A172 (cell line): Measurements from ENCODE around the gene RNASEH2A. TPM values are rescaled to one million over a fixed set of nuclear protein-coding genes. Genes with fewer than 3 reads are reported as not detected.

ENCODE experiments used
- DNase-seq: peaks from one replicate; pipeline ENCODE4 v3.0.0-alpha.2; 2015; ENCODE audit warnings: low spot score
- total RNA-seq: library from RNA; depleted of rRNA; stranded (reverse); fragments of >200 nt; shearing (Covaris generic); gene quantifications from 2 replicates; pipeline ENCODE4 v1.2.3, GENCODE V29; 2014; rRNA removed

The RNASEH2A gene
- 88.8 and 89.6 TPM in 2 replicates for total RNA-seq

GRCh38 chr19:12806242-12807081 lies at the start of gene RNASEH2A:
Gene RNASEH2A, plus strand, starts transcription at chr19:12806584. Its CDS starts 90 bp downstream, at chr19:12806674.
- DNase-seq: peak; percentile 81

DNA sequence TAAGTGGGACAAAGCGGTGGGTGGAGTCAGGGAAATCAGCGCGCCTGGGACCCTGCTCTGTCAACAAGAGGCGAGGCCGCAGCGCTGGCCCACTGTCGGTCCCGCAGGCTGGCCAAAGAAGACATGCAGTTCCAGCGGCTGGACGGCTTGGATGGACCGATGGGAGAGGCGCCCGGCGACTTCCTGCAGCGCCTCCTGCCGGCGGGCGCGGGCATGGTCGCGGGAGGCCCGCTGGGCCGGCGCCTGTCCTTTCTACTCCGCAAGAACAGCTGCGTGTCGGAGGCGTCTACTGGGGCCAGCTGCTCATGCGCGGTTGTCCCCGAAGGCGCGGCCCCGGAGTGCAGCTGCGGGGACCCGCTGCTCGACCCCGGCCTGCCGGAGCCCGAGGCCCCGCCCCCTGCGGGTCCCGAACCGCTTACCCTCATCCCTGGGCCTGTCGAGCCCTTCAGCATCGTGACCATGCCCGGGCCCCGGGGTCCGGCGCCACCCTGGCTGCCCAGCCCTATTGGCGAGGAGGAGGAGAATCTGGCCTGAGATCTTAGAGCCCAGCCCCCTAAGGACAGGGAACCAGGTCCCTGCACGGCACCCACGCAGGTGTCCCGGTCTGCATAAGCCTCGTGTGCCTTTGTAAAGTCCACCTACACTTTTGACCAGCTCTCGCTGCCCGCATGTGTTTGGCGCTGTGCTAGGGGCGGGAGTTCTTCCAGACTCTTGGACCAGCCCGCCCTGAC lies 48.7 kb upstream of the RNASEH2A start:
- no peak for DNase-seq

- DNase-seq: no peak
Observed at GRCh38 chr19:12759686-12760085, 46.7 kb upstream of the RNASEH2A start.

GRCh38 chr19:12763100-12763499 lies 43.3 kb upstream of the RNASEH2A start:
- DNase-seq: no peak

- no peak for DNase-seq
Observed at GRCh38 chr19:12764698-12765097, 41.7 kb upstream of the RNASEH2A start.

GRCh38 chr19:12766051-12766521 lies 40.3 kb upstream of the RNASEH2A start:
- DNase-seq: peak; percentile 77

GRCh38 chr19:12767150-12767549 lies 39.2 kb upstream of the RNASEH2A start:
- DNase-seq: no peak

- DNase-seq: no peak
Observed at GRCh38 chr19:12767666-12768065, 38.7 kb upstream of the RNASEH2A start.

DNA sequence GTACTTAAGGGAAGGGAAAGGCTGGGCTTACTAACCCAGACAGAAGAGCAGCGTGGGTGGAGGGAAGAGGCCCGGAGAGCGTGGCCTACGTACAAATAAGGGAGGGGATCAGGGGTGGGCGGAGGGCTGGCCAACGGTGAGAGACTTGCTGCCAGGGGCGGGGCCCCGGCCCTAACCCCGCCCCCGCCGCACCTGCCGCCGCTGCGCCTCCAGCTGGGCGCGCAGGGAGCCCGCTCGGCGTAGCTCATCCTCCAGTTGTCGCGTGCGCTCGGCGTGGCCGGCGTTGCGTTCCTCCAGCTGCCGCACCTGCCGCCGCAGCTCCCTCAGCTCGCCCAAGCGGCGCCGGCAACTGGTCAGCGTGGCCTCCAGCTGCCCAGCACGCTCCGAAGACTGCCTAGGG lies 36.7 kb upstream of the RNASEH2A start:
- DNase-seq: no peak

DNA sequence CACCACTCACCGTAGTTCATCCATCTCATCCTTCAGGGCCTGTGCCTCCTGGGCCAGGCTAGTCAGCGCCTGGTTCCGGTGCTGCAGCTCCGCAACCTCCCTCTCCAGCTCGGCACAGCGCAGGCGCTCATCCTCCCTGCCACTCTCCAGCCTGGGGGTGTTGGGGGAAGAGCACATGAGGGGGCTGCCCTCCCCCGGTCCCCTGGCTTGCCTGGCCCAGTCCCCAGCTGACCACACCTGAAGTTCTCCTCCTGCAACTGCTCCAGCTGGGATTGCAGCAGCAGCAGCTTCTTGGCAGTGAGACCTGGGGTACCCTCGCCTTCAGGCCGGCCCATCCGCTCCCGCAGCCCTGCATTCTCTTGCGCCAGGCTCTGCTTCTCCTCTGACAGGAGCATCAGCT lies 35.5 kb upstream of the RNASEH2A start:
- no peak for DNase-seq

GRCh38 chr19:12772323-12772722 lies 34.1 kb upstream of the RNASEH2A start:
- DNase-seq: no peak

GRCh38 chr19:12773571-12773970 lies 32.8 kb upstream of the RNASEH2A start:
- peak; percentile 51 for DNase-seq

DNA sequence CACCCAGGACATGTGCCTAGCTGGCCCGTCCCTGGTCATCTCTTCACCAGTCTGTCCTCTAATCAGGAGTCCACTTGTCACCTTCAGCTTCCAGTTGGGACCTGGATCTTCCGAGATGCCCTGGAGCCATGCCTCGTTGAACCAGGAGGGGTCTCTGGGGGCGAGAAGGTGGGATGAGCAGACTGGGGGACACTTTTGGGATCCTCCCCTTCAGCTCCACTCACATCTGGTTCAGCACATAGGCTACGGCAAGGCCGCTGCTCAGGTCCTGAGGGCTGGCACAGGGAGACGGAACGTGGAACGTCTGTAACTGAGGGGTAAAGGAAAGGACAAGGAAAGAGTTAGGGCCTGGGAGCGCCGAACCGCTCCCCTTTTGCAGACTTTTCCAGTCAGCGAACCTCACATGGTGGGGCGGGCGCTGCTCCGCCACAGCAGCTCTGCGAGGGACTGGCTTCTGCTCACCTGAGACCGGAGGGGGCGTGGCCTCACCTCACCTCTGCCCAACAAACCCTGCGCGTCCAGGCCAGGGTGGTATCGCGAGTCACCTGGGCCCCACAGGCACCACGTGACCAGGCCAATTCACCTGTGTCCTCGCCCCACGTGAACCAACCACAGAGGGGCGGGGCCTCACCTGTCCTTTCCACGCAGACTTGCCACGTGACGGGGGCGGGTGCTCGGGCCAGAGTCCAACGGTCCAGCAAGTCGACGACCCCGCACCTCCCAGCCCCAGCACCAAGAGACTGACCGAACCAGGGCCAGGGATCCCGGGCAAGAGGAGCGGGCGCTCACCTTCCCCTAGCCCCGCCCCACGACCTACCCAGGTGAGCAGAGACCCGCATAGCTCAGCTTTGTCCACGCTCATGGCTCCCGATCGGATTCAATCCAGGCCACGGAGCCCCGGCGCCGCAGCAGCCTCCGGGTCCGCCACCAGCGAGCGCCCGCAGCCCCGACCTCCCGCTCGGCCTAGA lies 31.5 kb upstream of the RNASEH2A start, which contains the start of gene HOOK2:
TSS of gene HOOK2 (minus strand) at position 965 of the 968 bp plus-strand sequence. CDS start at position 862, 103 bp downstream.
- no peak for DNase-seq

DNA sequence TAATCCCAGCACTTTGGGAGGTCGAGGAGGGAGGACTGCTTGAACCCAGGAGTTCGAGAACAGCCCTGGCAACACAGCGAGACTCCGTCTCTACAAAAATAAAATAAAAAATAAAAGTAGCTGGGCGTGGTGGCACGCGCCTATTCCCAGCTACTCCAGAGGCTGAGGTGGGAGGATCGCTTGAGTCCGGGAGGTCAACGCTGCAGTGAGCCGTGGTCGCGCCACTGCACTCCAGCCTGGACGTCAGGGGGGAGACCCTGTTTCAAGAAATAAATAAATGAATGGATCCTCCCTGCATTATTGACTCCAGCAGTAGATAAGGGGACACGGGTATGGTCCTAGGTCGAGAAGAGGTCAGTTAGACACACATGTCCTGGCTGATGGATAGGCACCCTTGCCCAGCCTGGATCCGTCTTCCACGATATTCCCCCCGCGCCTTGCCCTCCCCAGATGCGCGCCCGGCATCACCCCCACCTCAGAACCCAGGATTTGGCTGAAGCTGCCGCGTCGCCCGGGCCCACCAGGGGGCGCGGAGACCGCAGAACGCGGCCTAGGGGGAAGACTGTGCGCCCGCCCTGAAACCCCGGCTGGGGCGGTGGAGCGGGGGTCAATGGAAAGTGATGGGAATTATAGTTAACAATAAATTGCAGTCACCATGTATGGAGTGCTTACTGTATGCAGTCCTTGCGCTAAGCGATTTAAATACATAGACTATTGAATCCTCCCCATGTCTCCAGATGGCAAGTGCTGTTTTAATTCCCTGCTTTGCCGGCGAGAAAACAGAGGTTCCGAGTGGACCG lies 29.0 kb upstream of the RNASEH2A start:
- peak; percentile 53 for DNase-seq

DNA sequence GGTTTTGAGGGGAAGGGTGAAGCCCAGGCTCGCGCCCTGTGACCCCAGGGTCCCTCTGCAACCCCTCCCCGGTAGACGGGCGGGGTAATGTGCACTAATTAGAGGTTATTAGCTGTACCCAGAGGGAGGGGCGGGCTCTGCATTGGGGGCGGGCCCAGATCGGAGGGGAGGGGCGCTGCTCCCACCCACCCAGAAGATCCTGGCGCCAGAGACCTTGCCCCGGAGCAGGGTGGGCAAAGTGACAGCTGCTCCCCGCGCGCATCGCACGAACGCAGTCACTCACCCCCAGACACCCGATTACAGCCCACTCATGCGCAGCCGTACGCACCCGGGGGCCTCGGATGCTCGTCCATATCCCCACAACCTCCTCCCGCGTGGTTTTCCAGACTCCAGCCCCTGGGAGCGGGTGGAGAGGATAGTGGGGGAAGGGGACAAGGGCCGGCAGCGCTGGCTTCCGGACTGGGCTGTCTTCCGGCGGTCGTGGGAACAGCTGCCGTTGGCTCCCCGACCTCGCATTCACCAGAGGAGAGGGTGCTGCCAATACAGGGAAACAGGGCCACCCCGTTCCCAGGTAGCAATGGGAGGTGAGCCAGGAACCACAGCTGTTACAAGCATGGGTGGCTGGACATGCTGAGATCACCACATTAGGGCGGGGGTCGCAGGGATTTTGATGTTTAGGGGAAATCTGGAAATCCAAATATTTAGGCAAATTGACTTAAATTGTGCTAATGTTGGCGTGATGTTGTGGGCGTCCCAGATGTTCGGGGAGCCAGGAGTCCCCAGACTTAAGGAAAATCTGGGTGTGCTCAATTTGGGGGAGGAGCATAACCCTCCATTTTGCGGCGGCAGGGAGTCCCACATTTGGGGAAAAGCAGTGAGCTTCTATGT lies 28.1 kb upstream of the RNASEH2A start:
- peak; percentile 77 for DNase-seq

GRCh38 chr19:12778905-12779161 lies 27.6 kb upstream of the RNASEH2A start:
- DNase-seq: no peak

DNA sequence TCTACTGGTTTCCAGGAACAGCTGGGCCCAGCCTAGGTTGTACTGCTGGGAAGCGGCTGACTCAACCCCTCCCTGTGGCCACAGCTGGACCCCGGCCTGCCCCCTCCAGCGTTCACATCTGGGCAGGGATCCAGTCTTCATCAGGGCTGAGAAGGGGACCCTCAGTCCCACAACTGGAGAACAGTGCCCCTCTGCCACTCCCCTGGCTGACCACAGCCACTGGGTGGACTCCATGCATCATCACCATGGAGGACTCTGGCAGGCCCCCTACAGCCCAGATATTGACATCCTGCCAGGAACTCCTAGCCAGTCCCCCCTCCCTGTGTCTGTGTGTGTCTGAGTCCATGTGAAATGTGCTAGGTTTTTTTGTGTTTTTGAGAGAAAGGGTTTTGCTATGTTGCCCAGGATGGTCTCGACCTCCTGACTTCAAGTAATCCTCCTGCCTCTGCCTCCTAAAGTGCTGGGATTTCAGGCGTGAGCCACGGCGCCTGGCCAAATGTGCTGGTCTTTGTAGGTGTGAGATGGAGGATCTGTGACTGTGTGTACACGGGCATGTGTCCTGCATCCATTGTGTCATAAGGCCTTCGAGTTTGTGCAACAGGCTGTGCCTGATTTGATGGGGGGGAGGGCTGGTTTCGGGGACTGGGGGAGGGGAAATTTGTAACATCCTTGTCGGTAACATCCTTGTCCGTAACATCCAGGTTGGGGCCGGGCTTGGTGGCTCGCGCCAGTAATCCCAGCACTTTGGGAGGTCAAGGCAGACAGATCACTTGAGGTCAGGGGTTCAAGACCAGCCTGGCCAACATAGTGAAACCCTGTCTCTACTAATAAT lies 27.0 kb upstream of the RNASEH2A start:
- DNase-seq: peak; percentile 65

GRCh38 chr19:12782174-12782423 lies 24.3 kb upstream of the RNASEH2A start:
- DNase-seq: no peak
